Measurements from ENCODE around the gene UMAD1.

Gene UMAD1

GRCh38 chr7:7907306-7907705 lies 266.8 kb downstream of the UMAD1 start:
- no peak overlapping the region for H3K9ac ChIP-seq (ENCODE audit: low read depth, low read length)
- H3K79me2 ChIP-seq (ENCODE audit: insufficient read depth, low read length), result no peaks in the 10 kb centered on the region
- H2AFZ ChIP-seq (ENCODE audit: low read depth, low read length), result no peak overlapping the region
- H3K36me3 ChIP-seq (ENCODE audit: insufficient read depth, low read length), result no peaks in the 10 kb centered on the region
- H3K4me3 ChIP-seq (ENCODE audit: low read depth in 1 of 2, low read length in 2 of 2), result no peak overlapping the region
- peaks cover 12% of the 10 kb centered on the region for H3K4me1 ChIP-seq (ENCODE audit: insufficient read depth, low read length)
- H3K9me3 ChIP-seq (ENCODE audit: insufficient read depth, low read length, severe bottlenecking), result no peaks in the 10 kb centered on the region
- ATAC-seq (ENCODE audit: insufficient read depth, low read depth) (no peak), DNase-seq (no peak)
- H3K27me3 ChIP-seq (ENCODE audit: insufficient read depth, low read length, poor library complexity), result no peaks in the 10 kb centered on the region
- H3K27ac ChIP-seq (ENCODE audit: low read length), result no peak overlapping the region
- no peak overlapping the region for H3K4me2 ChIP-seq (ENCODE audit: insufficient read depth, low read length)
- no peaks in the 10 kb centered on the region for H4K20me1 ChIP-seq (ENCODE audit: insufficient read depth, low read length)
- TF ChIP-seq, protein P1, sequence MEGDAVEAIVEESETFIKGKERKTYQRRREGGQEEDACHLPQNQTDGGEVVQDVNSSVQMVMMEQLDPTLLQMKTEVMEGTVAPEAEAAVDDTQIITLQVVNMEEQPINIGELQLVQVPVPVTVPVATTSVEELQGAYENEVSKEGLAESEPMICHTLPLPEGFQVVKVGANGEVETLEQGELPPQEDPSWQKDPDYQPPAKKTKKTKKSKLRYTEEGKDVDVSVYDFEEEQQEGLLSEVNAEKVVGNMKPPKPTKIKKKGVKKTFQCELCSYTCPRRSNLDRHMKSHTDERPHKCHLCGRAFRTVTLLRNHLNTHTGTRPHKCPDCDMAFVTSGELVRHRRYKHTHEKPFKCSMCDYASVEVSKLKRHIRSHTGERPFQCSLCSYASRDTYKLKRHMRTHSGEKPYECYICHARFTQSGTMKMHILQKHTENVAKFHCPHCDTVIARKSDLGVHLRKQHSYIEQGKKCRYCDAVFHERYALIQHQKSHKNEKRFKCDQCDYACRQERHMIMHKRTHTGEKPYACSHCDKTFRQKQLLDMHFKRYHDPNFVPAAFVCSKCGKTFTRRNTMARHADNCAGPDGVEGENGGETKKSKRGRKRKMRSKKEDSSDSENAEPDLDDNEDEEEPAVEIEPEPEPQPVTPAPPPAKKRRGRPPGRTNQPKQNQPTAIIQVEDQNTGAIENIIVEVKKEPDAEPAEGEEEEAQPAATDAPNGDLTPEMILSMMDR (IDR thresholded peaks at IDR 0.05; ENCODE audit: borderline replicate concordance, extremely low read depth, low read length, poor library complexity, severe bottlenecking), result no peak
- TF ChIP-seq EZH2 (IDR thresholded peaks at IDR 0.05; ENCODE audit: borderline replicate concordance, low read depth, low read length, severe bottlenecking), result no peak

DNA sequence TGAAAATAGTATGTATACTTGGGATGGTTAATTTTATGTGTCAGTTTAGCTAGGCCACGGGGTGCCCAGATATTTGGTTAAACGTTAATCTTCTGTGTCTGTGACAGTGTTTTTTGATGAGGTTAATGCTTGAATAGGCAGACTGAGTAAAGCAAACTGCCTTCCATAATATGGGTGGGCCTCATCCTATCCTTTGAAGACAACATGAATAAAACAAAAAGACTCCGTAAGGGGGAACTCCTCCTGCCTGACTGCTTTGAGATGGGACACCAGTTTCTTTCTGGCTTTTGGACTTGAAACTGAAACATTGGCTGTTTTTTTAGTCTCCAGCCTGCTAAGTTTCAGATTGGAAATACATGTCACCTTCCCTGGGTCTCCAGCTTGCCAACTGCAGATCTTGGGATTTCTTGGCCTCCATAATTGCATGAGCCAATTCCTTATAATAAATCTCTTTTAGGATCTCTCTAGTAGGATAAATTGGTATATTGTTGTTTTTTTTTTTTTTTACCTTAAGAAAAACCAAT lies 268.1 kb downstream of the UMAD1 start:
- Histone ChIP-seq H3K36me3 (ENCODE audit: insufficient read depth, low read length) (no peaks in the 10 kb centered on the region), H3K9me3 (ENCODE audit: insufficient read depth, low read length, severe bottlenecking) (no peaks in the 10 kb centered on the region), H3K79me2 (ENCODE audit: insufficient read depth, low read length) (no peaks in the 10 kb centered on the region), H3K27ac (ENCODE audit: low read length) (no peak overlapping the region), H3K4me3 (ENCODE audit: low read depth in 1 of 2, low read length in 2 of 2) (no peak overlapping the region), H3K27me3 (ENCODE audit: insufficient read depth, low read length, poor library complexity) (no peaks in the 10 kb centered on the region), H3K9ac (ENCODE audit: low read depth, low read length) (no peak overlapping the region), H2AFZ (ENCODE audit: low read depth, low read length) (no peak overlapping the region), H4K20me1 (ENCODE audit: insufficient read depth, low read length) (no peaks in the 10 kb centered on the region), H3K4me2 (ENCODE audit: insufficient read depth, low read length) (no peak overlapping the region), H3K4me1 (ENCODE audit: insufficient read depth, low read length) (0 out of 2 replicates have a peak, but pooled peaks cover under 1% of the 10 kb centered on the region)
- DNase-seq (no peak), ATAC-seq (ENCODE audit: insufficient read depth, low read depth) (no peak; the same call in 2 of the 3 replicates)
- TF ChIP-seq EZH2 (IDR thresholded peaks at IDR 0.05; ENCODE audit: borderline replicate concordance, low read depth, low read length, severe bottlenecking), result no peak
- TF ChIP-seq, protein P1 (IDR thresholded peaks at IDR 0.05; ENCODE audit: borderline replicate concordance, extremely low read depth, low read length, poor library complexity, severe bottlenecking), result no peak

- Histone ChIP-seq H3K9ac (ENCODE audit: low read depth, low read length) (no peak overlapping the region), H3K27ac (ENCODE audit: low read length) (no peak overlapping the region), H3K79me2 (ENCODE audit: insufficient read depth, low read length) (no peaks in the 10 kb centered on the region), H3K4me2 (ENCODE audit: insufficient read depth, low read length) (no peak overlapping the region), H4K20me1 (ENCODE audit: insufficient read depth, low read length) (no peaks in the 10 kb centered on the region), H3K4me3 (ENCODE audit: low read depth in 1 of 2, low read length in 2 of 2) (no peak overlapping the region), H3K9me3 (ENCODE audit: insufficient read depth, low read length, severe bottlenecking) (no peaks in the 10 kb centered on the region), H2AFZ (ENCODE audit: low read depth, low read length) (no peak overlapping the region), H3K4me1 (ENCODE audit: insufficient read depth, low read length) (no peaks in the 10 kb centered on the region), H3K27me3 (ENCODE audit: insufficient read depth, low read length, poor library complexity) (no peaks in the 10 kb centered on the region), H3K36me3 (ENCODE audit: insufficient read depth, low read length) (no peaks in the 10 kb centered on the region)
- ATAC-seq (ENCODE audit: insufficient read depth, low read depth) (no peak), DNase-seq (no peak)
- TF ChIP-seq EZH2 (IDR thresholded peaks at IDR 0.05; ENCODE audit: borderline replicate concordance, low read depth, low read length, severe bottlenecking), result no peak
- TF ChIP-seq, protein P1 (IDR thresholded peaks at IDR 0.05; ENCODE audit: borderline replicate concordance, extremely low read depth, low read length, poor library complexity, severe bottlenecking), result no peak
These were observed 268.8 kb downstream of the UMAD1 start for GRCh38 chr7:7909376-7909775.

Data from DND-41 (cell line).